IPS DF 4.7 (cell line): ENCODE measurements around the gene LEMD2.

ENCODE experiments used
- DNase-seq: peaks from one replicate; pipeline ENCODE4 v3.0.0-alpha.2; 2013; ENCODE audit warnings: low spot score; ENCODE audit errors: extremely low read depth

The LEMD2 gene

DNA sequence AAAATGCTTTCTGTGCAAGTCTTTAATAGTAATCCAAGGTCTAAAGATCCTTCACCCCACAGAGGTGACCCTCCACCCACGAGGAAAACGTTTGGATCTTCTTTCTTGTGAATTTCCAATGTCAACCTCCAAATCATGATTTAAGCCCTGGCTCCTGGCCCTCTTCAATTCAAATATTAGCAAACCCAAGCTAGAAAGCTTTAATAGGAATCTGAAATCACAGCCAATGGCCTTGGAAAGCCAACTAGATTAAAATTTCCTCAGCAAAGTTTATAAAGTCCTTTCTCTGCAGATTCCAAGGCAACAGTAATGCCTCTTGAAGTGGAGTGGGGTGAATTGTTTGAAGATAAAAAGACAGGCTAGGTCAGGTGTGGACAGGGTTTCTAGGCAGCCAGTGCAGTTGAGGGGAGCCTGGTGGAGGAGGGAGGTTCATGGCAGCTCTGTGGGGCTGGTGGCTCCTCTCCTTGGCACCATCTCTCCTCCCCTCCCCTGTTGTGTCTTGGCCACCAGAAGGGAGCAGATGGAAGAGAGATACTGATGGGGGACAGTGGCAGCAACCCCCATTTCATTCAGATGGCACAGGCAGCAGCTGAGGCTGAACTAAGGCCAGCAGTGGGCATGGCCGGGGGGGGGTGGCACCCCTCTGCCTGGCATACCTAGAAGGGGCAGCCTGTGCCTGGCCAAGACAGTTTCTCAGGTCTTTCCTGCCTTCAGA, 65.4 kb downstream of the LEMD2 start:
- DNase-seq, result no peak

DNA sequence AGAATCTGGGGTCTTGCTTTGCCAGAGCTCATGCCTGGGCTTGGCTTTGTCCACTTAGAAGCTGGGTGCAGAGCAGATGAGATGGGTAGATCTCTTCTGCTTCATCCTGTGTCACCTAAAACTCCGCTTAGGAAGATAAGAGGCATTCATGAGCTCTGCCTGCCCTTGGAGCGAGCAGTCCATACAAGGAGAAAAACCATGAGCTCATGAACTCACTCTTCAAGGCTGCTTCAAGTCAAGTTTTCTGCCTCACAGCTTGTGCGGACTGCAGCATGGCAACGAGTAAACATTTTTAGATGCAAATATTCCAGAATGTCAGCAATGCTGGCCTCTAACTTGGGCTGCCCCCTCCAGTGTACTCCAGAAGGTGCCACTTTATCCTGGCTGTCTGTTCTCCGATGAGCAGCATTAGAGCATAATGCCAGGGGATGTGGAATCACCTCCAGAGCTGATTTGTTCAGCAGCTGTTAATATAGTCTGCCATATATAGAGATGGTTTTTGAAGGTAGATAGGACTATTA, 66.8 kb downstream of the LEMD2 start:
- no peak for DNase-seq

DNA sequence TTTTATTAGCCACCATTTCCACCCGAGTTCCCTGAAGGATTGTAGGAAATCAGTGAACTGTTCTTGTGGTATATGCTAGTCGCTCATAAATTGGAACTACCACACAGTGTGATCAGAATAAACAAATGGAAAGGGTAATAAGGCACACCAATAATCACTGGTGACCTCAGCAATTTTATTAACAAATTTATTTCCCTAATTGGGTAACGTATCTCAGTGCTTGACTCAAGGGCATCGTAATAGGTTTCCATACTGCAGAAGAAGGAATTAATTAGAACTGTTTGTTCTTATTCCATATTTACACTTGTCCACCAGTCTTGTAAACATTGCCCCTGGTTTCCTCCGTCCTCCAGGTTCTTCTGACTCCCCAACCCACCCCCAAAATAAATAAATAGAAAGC, 67.4 kb downstream of the LEMD2 start:
- no peak for DNase-seq
